ENCODE measurements around the gene RUFY1.
A peak's percentile ranks its signal among the peaks of the same experiment; 100 is the strongest.

- TF ChIP-seq POLR2AphosphoS5 (IDR thresholded peaks at IDR 0.05) (peak; percentile 13), CTCF (IDR thresholded peaks at IDR 0.05; ENCODE audit: poor library complexity, severe bottlenecking) (no peak), RAD21 (conservative IDR thresholded peaks at IDR 0.05) (no peak), EZH2 (IDR thresholded peaks at IDR 0.05; ENCODE audit: borderline replicate concordance, insufficient read depth, low read length, poor library complexity, severe bottlenecking) (no peak)
Measured at GRCh38 chr5:179608131-179608581, 57.8 kb downstream of the RUFY1 start.

Data from neural cell (in vitro differentiated cells).